ENCODE results near the gene GABRR2. TPM values are rescaled to one million over a fixed set of nuclear protein-coding genes. Genes with fewer than 3 reads are reported as not detected.

GABRR2 gene
- total RNA-seq, 4 donors from 2014 or later = 0.27 to 0.62 TPM; not detected in 2

DNA sequence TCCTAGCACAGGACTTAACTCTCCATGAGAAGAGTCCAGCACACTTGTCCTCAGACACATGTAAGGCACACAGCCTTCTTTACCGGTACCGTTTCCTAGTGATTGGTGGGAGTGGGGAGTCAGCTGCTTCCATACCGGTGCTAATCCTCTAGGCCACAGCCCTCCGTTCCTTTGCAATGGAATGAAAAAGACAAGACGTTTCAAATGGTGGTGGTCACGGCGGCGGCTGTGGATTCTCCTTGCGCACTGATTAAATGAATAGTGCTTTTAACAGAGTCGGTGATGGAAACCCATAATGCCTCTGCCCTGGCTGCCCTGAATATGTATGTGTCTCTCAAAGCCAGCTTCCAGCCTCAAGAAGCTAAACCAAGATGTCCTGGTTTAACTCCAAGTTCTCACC is 63.1 kb downstream of the GABRR2 start:
- no peak overlapping the region for H3K4me3 ChIP-seq (ENCODE audit: low read depth, poor library complexity, severe bottlenecking)
- no peak for DNase-seq (ENCODE audit: low spot score in 2 of 2)
- intact Hi-C loops (cut with DNase I; ENCODE audit: low total_unique reads) = no loop called here
- 94 to 99% methylated on average over 10 of the region's 10 CpGs for WGBS, 2 donors
- TF ChIP-seq, protein P1, sequence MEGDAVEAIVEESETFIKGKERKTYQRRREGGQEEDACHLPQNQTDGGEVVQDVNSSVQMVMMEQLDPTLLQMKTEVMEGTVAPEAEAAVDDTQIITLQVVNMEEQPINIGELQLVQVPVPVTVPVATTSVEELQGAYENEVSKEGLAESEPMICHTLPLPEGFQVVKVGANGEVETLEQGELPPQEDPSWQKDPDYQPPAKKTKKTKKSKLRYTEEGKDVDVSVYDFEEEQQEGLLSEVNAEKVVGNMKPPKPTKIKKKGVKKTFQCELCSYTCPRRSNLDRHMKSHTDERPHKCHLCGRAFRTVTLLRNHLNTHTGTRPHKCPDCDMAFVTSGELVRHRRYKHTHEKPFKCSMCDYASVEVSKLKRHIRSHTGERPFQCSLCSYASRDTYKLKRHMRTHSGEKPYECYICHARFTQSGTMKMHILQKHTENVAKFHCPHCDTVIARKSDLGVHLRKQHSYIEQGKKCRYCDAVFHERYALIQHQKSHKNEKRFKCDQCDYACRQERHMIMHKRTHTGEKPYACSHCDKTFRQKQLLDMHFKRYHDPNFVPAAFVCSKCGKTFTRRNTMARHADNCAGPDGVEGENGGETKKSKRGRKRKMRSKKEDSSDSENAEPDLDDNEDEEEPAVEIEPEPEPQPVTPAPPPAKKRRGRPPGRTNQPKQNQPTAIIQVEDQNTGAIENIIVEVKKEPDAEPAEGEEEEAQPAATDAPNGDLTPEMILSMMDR (IDR thresholded peaks at IDR 0.05) = no peak
- TF ChIP-seq POLR2A (IDR thresholded peaks at IDR 0.05) = no peak

DNA sequence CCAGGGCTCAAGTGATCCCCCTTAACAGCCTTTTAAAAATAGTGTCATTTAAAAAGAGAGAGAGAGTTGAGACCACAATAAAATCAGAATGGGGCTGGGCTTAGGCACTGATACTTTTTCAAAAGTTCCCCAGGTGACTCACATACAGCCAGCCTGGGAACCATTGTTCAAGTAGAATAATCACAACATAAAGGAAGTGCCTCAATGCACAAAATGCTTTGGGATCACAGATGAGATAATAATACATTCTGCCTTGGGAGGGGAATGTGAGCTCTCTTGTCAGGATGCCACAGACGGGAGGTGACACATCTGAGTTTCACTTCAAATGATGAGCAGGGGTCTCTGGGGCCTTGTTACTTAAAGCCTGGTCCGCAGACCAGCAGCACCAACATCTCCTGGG is 63.9 kb downstream of the GABRR2 start:
- intact Hi-C loops (cut with DNase I; ENCODE audit: low total_unique reads) = no loop called here
- no peak overlapping the region for H3K4me3 ChIP-seq (ENCODE audit: low read depth, poor library complexity, severe bottlenecking)
- 85 to 90% methylated on average over 2 of the region's 2 CpGs for whole genome bisulfite sequencing, 2 donors
- no peak for TF ChIP-seq POLR2A (IDR thresholded peaks at IDR 0.05)
- TF ChIP-seq, protein P1 (IDR thresholded peaks at IDR 0.05) = no peak
- no peak for DNase-seq (ENCODE audit: low spot score in 2 of 2)

DNA sequence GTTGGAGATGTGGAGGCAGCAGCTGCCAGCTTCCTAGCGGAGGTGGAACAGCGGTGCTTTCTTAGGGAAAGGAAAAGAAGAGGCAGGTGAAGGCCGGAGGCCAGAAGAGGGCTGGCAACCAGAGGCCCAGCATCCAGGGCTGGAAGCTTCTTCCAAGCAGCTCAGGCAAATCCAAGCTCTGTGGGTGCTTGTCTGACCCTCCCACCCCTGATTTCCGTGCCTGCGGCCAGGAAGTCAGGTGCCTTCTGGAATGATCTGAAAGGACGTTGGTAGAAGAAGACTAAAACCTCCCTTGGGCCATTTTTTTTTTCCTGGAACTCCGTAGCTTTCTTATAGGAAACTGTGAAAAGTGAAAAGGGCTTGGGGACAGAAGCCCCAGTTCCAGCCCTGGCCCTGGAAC is 64.9 kb downstream of the GABRR2 start:
- DNase-seq (ENCODE audit: low spot score in 2 of 2) = no peak
- intact Hi-C loops (cut with DNase I; ENCODE audit: low total_unique reads) = no loop called here
- no peak for TF ChIP-seq POLR2A (IDR thresholded peaks at IDR 0.05)
- TF ChIP-seq, protein P1 (IDR thresholded peaks at IDR 0.05) = no peak
- H3K4me3 ChIP-seq (ENCODE audit: low read depth, poor library complexity, severe bottlenecking) = no peak overlapping the region
- 78 to 82% methylated on average over 7 of the region's 7 CpGs for WGBS, 2 donors

DNA sequence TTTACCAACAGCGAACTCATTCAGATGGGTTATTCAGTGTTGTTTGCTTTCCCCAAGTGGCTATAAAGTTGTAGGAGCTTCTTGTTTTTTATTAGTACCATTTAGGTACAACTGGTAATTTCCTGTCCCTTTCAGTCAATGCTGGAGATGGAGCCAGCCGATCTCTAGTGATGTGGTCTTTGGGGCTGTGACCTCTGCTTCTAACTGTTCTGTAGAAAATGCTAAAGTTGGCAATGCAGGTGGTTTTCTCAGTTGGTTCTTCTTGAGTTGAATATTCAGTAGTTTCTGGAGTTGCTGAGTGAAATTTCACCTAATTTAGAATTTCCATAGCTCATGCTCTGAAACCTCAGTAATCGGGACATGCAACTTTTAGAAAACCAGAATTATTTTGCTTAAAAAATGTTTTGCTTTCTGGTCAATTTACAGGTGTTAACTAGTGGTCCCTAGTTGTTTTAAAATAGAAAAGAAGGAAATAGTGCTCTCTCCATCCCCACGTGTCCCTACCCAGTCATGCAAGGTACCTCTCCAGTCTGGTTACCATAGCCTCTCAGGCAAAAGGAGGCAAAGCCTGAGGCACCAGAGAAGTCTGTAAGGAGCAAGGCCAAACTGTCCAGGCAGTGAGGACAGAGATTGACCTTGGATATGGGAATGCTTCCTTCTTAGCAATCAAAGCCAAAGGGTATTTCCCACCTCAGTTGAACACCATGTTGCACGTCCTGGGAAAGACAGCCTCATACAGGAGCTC is 70.7 kb downstream of the GABRR2 start:
- 83 to 86% methylated on average over 5 of the region's 5 CpGs for WGBS, 2 donors
- DNase-seq (ENCODE audit: low spot score in 2 of 2) = no peak
- intact Hi-C loops (cut with DNase I; ENCODE audit: low total_unique reads) = loop anchor here (5.0 kb wide), 1 partner anchor 262 kb away; no protein-coding TSS in a partner anchor
- no peak for TF ChIP-seq POLR2A (IDR thresholded peaks at IDR 0.05)
- TF ChIP-seq, protein P1 (IDR thresholded peaks at IDR 0.05) = no peak
- no peak overlapping the region for H3K4me3 ChIP-seq (ENCODE audit: low read depth, poor library complexity, severe bottlenecking)

DNA sequence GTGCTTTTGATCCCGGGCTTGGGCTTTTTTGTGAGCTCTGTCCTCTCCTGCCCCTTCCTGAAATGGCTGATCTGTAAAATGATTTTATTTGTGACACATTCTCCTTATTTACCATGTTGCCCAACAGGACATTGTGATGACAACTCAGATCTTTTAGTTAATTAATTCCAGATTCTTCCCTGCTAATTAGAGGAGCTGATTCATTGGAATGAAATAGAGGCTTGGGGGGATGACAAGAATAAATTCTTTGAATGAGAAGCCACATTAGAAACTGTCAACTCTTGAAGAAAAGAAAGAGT is 71.8 kb downstream of the GABRR2 start:
- no peak overlapping the region for H3K4me3 ChIP-seq (ENCODE audit: low read depth, poor library complexity, severe bottlenecking)
- intact Hi-C loops (cut with DNase I; ENCODE audit: low total_unique reads) = loop anchor here (5.0 kb wide), 1 partner anchor 261 kb away; no protein-coding TSS in a partner anchor
- 13 to 30% methylated on average over 1 of the region's 1 CpG for WGBS, 2 donors
- DNase-seq (ENCODE audit: low spot score in 2 of 2) = no peak
- TF ChIP-seq, protein P1 (IDR thresholded peaks at IDR 0.05) = no peak
- TF ChIP-seq POLR2A (IDR thresholded peaks at IDR 0.05) = no peak

Measured in lower leg skin (tissue), 4 donors.